GM15510 (cell line): ENCODE measurements around the gene USH2A.

Experiments
- POLR2A ChIP-seq: IDR thresholded peaks from 3 replicates; pipeline ENCODE4 v1.6.1; 2011; ENCODE audit warnings: borderline replicate concordance; ENCODE audit not compliant: insufficient read length; ENCODE audit errors: extremely low read depth

Gene USH2A

GRCh38 chr1:215718575-215719287, 704.5 kb downstream of the USH2A start:
- TF ChIP-seq POLR2A = no peak

- no peak for TF ChIP-seq POLR2A
Measured at GRCh38 chr1:215717677-215718426, 705.4 kb downstream of the USH2A start.

- no peak for TF ChIP-seq POLR2A
Measured at GRCh38 chr1:215710899-215711225, 712.4 kb downstream of the USH2A start.

- TF ChIP-seq POLR2A = no peak
Measured at GRCh38 chr1:215710036-215710898, 713.0 kb downstream of the USH2A start.

GRCh38 chr1:215704089-215704860, 719.0 kb downstream of the USH2A start:
- no peak for TF ChIP-seq POLR2A

- TF ChIP-seq POLR2A = no peak
Measured at GRCh38 chr1:215682232-215682631, 741.0 kb downstream of the USH2A start.

GRCh38 chr1:215681041-215681440, 742.2 kb downstream of the USH2A start:
- no peak for TF ChIP-seq POLR2A

GRCh38 chr1:215679231-215679630, 744.0 kb downstream of the USH2A start:
- TF ChIP-seq POLR2A = no peak

GRCh38 chr1:215677112-215677511, 746.1 kb downstream of the USH2A start:
- TF ChIP-seq POLR2A = no peak

- TF ChIP-seq POLR2A = no peak
Measured at GRCh38 chr1:215673943-215674342, 749.3 kb downstream of the USH2A start.

- no peak for TF ChIP-seq POLR2A
Measured at GRCh38 chr1:215672482-215672881, 750.8 kb downstream of the USH2A start.

- no peak for TF ChIP-seq POLR2A
Measured at GRCh38 chr1:215669806-215670491, 753.3 kb downstream of the USH2A start.

GRCh38 chr1:215667761-215668160, 755.5 kb downstream of the USH2A start:
- no peak for TF ChIP-seq POLR2A

- no peak for TF ChIP-seq POLR2A
Measured at GRCh38 chr1:215665215-215665614, 758.0 kb downstream of the USH2A start.
